Measurements from ENCODE around the gene FOXM1. TPM values are rescaled to one million over a fixed set of nuclear protein-coding genes. Genes with fewer than 3 reads are reported as not detected.

The FOXM1 gene
- total and polyA plus RNA-seq, 2 of the 13 experiments (the other 11 are each of a cell fraction or from before 2014, with no cell fraction given) = 17.1 to 25.9 TPM

- TF ChIP-seq ZNF629 (CRISPR knock-in tag; conservative IDR thresholded peaks at IDR 0.05) (peak; percentile 56; the same call in 1 of the 2 replicates), ELF4 (CRISPR knock-in tag; IDR thresholded peaks at IDR 0.05; ENCODE audit: borderline replicate concordance) (peak; percentile 80; the same call in 1 of the 2 replicates), ZBTB34 (CRISPR knock-in tag; IDR thresholded peaks at IDR 0.05) (no peak; the same call in 1 of the 2 replicates), ZNF724P (CRISPR knock-in tag; IDR thresholded peaks at IDR 0.05; ENCODE audit: borderline replicate concordance) (peak; percentile 82; the same call in 1 of the 2 replicates), HNF4G (IDR thresholded peaks at IDR 0.05; ENCODE audit: borderline replicate concordance, low read depth, low read length) (no peak), HNF4G (CRISPR knock-in tag; IDR thresholded peaks at IDR 0.05; ENCODE audit: borderline replicate concordance, low read depth) (no peak), RAD21 (CRISPR knock-in tag; IDR thresholded peaks at IDR 0.05) (peak; percentile 55), GPBP1L1 (CRISPR knock-in tag; IDR thresholded peaks at IDR 0.05) (no peak), AGO1 (IDR thresholded peaks at IDR 0.05; ENCODE audit: low read depth, low read length, poor library complexity, severe bottlenecking) (peak; percentile 36), ARNT2 (CRISPR knock-in tag; IDR thresholded peaks at IDR 0.05; ENCODE audit: low read depth) (peak; percentile 87), NFYB (CRISPR knock-in tag; IDR thresholded peaks at IDR 0.05) (peak; percentile 89)
- TF ChIP-seq, protein P1, sequence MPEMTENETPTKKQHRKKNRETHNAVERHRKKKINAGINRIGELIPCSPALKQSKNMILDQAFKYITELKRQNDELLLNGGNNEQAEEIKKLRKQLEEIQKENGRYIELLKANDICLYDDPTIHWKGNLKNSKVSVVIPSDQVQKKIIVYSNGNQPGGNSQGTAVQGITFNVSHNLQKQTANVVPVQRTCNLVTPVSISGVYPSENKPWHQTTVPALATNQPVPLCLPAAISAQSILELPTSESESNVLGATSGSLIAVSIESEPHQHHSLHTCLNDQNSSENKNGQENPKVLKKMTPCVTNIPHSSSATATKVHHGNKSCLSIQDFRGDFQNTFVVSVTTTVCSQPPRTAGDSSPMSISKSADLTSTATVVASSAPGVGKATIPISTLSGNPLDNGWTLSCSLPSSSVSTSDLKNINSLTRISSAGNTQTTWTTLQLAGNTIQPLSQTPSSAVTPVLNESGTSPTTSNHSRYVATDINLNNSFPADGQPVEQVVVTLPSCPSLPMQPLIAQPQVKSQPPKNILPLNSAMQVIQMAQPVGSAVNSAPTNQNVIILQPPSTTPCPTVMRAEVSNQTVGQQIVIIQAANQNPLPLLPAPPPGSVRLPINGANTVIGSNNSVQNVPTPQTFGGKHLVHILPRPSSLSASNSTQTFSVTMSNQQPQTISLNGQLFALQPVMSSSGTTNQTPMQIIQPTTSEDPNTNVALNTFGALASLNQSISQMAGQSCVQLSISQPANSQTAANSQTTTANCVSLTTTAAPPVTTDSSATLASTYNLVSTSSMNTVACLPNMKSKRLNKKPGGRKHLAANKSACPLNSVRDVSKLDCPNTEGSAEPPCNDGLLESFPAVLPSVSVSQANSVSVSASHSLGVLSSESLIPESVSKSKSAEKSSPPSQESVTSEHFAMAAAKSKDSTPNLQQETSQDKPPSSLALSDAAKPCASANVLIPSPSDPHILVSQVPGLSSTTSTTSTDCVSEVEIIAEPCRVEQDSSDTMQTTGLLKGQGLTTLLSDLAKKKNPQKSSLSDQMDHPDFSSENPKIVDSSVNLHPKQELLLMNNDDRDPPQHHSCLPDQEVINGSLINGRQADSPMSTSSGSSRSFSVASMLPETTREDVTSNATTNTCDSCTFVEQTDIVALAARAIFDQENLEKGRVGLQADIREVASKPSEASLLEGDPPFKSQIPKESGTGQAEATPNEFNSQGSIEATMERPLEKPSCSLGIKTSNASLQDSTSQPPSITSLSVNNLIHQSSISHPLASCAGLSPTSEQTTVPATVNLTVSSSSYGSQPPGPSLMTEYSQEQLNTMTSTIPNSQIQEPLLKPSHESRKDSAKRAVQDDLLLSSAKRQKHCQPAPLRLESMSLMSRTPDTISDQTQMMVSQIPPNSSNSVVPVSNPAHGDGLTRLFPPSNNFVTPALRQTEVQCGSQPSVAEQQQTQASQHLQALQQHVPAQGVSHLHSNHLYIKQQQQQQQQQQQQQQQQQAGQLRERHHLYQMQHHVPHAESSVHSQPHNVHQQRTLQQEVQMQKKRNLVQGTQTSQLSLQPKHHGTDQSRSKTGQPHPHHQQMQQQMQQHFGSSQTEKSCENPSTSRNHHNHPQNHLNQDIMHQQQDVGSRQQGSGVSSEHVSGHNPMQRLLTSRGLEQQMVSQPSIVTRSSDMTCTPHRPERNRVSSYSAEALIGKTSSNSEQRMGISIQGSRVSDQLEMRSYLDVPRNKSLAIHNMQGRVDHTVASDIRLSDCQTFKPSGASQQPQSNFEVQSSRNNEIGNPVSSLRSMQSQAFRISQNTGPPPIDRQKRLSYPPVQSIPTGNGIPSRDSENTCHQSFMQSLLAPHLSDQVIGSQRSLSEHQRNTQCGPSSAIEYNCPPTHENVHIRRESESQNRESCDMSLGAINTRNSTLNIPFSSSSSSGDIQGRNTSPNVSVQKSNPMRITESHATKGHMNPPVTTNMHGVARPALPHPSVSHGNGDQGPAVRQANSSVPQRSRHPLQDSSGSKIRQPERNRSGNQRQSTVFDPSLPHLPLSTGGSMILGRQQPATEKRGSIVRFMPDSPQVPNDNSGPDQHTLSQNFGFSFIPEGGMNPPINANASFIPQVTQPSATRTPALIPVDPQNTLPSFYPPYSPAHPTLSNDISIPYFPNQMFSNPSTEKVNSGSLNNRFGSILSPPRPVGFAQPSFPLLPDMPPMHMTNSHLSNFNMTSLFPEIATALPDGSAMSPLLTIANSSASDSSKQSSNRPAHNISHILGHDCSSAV (CRISPR knock-in tag; IDR thresholded peaks at IDR 0.05; ENCODE audit: borderline replicate concordance) = peak; percentile 93; the same call in 1 of the 2 replicates
- TF ChIP-seq, protein P2, sequence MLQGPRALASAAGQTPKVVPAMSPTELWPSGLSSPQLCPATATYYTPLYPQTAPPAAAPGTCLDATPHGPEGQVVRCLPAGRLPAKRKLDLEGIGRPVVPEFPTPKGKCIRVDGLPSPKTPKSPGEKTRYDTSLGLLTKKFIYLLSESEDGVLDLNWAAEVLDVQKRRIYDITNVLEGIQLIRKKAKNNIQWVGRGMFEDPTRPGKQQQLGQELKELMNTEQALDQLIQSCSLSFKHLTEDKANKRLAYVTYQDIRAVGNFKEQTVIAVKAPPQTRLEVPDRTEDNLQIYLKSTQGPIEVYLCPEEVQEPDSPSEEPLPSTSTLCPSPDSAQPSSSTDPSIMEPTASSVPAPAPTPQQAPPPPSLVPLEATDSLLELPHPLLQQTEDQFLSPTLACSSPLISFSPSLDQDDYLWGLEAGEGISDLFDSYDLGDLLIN (CRISPR knock-in tag; IDR thresholded peaks at IDR 0.05; ENCODE audit: borderline replicate concordance) = peak; percentile 91; the same call in 1 of the 2 replicates
Measured at GRCh38 chr12:2812290-2813213, 64.4 kb downstream of the FOXM1 start, which contains the start of gene ITFG2 (continued).
